Glutamatergic neuron (in vitro differentiated cells): ENCODE measurements around the gene AKR1B15. TPM values are rescaled to one million over a fixed set of nuclear protein-coding genes. Genes with fewer than 3 reads are reported as not detected.

Experiments
- DNase-seq: peaks from one replicate; pipeline ENCODE4 v3.0.0; 2022
- H3K27ac Mint-ChIP-seq: one replicate; pipeline ENCODE4 v1.8.0; 2020; ENCODE audit warnings: mild to moderate bottlenecking, mixed read lengths, inconsistent platforms; ENCODE audit not compliant: unreplicated experiment
- H3K27me3 Mint-ChIP-seq: one replicate; pipeline ENCODE4 v1.8.0; 2020; ENCODE audit warnings: mild to moderate bottlenecking, moderate library complexity, mixed read lengths, inconsistent platforms; ENCODE audit not compliant: unreplicated experiment
- H3K36me3 Mint-ChIP-seq: one replicate; pipeline ENCODE4 v1.8.0; 2020; ENCODE audit warnings: mild to moderate bottlenecking, mixed read lengths, inconsistent platforms; ENCODE audit not compliant: unreplicated experiment
- H3K4me1 Mint-ChIP-seq: one replicate; pipeline ENCODE4 v1.8.0; 2020; ENCODE audit warnings: mild to moderate bottlenecking, low read depth, mixed read lengths, inconsistent platforms; ENCODE audit not compliant: unreplicated experiment
- H3K4me3 Mint-ChIP-seq: one replicate; pipeline ENCODE4 v1.8.0; 2020; ENCODE audit warnings: mild to moderate bottlenecking, mixed read lengths, inconsistent platforms; ENCODE audit not compliant: unreplicated experiment
- H3K9me3 Mint-ChIP-seq: one replicate; pipeline ENCODE4 v1.8.0; 2020; ENCODE audit warnings: mild to moderate bottlenecking, moderate library complexity, mixed read lengths, inconsistent platforms; ENCODE audit not compliant: unreplicated experiment
- total RNA-seq: library from RNA; stranded (reverse); fragmentation: NEBNext Ultra II Directional; extraction: Animal tissue kit (Norgen Biotek cat#: 25700); gene quantifications from one replicate; pipeline ENCODE4 v1.2.1, GENCODE V29; 2021; ENCODE audit not compliant: unreplicated experiment
- TF ChIP-seq, protein P1 (sequence below): fragments of 200-600 bp; sonication (generic); IDR thresholded peaks from one replicate; pipeline ENCODE4 v1.5.0; 2021; ENCODE audit not compliant: partially characterized antibody, unreplicated experiment

Gene AKR1B15
- total RNA-seq, 1 donor from 2014 or later, result not detected

DNA sequence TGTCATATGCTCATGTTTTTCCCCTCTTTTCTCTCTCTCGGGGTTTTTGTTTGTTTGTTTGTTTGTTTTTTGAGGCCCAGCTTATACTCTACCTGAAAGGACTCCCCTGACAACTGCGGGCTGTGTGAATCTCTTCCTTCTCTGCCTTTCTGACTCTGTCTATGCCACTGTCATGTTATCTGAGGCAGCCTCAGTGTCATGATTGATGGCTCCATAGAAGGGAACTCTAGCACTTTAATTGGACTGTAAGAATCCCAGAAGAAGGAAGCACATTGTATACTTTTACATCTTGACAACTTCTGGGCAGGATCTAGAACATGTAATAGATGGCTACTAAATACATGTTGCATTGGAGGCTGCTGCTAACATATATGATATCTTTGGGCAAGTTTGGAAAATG, 25.4 kb downstream of the AKR1B15 start:
- Mint-ChIP-seq H3K27me3 (no peaks in the 10 kb centered on the region), H3K36me3 (peaks cover 10% of the 10 kb centered on the region), H3K27ac (no peak overlapping the region), H3K4me1 (no peaks in the 10 kb centered on the region), H3K4me3 (no peak overlapping the region), H3K9me3 (peaks cover 1% of the 10 kb centered on the region)
- no peak for DNase-seq
- TF ChIP-seq, protein P1, sequence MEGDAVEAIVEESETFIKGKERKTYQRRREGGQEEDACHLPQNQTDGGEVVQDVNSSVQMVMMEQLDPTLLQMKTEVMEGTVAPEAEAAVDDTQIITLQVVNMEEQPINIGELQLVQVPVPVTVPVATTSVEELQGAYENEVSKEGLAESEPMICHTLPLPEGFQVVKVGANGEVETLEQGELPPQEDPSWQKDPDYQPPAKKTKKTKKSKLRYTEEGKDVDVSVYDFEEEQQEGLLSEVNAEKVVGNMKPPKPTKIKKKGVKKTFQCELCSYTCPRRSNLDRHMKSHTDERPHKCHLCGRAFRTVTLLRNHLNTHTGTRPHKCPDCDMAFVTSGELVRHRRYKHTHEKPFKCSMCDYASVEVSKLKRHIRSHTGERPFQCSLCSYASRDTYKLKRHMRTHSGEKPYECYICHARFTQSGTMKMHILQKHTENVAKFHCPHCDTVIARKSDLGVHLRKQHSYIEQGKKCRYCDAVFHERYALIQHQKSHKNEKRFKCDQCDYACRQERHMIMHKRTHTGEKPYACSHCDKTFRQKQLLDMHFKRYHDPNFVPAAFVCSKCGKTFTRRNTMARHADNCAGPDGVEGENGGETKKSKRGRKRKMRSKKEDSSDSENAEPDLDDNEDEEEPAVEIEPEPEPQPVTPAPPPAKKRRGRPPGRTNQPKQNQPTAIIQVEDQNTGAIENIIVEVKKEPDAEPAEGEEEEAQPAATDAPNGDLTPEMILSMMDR, result no peak

DNA sequence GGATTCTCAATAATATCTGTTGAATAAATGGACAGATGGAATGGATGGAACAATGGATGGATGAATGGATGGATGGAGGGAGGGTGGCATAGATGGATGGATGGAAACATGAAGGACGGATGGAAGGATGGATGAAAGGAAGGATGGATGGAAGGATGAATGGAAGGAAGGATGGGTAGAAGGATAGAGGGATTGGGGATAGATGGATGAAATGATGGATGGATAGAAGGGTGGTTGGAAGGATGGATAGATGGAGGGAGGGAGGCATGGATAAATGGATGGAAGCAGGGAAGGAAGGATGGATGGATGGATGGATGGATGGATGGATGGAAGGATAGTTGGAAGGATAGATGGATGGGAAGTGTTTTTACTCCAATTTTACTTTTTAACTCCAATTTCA, 35.4 kb downstream of the AKR1B15 start:
- TF ChIP-seq, protein P1, result no peak
- H3K9me3 Mint-ChIP-seq, result peaks cover 2% of the 10 kb centered on the region
- H3K27me3 Mint-ChIP-seq, result peaks cover 2% of the 10 kb centered on the region
- no peaks in the 10 kb centered on the region for H3K4me1 Mint-ChIP-seq
- no peak overlapping the region for H3K4me3 Mint-ChIP-seq
- no peak overlapping the region for H3K27ac Mint-ChIP-seq
- DNase-seq, result no peak
- no peaks in the 10 kb centered on the region for H3K36me3 Mint-ChIP-seq

DNA sequence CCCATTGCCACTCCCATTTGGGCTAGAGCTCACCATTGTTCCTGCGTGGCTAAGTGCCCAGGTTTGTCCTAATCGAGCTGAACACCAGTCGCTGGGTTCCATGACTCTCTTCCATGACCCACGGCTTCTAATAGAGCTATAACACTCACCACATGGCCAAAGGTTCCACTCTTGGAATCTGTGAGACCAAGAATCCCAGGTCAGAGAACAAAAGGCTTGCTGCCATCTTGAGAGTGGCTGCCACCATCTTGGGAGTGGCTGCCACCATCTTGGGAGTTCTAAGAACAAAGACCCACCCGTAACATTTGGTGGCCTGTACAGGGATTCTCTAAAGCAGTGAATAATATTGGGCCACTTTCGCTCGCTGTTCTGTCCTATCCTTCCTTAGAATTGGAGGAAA, 37.0 kb downstream of the AKR1B15 start:
- TF ChIP-seq, protein P1, result no peak
- Mint-ChIP-seq H3K27me3 (peaks cover 2% of the 10 kb centered on the region), H3K27ac (no peak overlapping the region), H3K4me1 (no peaks in the 10 kb centered on the region), H3K36me3 (no peaks in the 10 kb centered on the region), H3K4me3 (no peak overlapping the region), H3K9me3 (peaks cover 2% of the 10 kb centered on the region)
- no peak for DNase-seq

DNA sequence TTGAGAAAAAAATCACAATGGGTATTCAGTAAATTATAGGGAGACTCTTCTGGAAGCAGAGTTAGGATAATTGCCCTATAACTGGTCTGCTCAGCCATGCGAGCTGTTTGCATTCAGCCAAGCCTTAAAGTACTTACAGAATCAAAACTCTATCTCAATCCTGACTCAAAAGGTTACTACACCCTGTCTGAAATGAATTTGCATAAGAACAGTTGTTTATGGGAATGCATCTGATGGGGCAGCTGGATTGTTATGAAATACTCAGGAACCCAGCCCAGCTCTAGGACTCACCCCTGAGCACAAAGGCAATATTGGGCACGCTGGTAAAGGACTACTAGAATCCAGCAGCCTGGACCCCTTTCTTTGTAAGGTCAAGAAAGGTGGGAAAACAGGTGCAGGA, 38.8 kb downstream of the AKR1B15 start:
- TF ChIP-seq, protein P1, result no peak
- Mint-ChIP-seq H3K27me3 (no peaks in the 10 kb centered on the region), H3K36me3 (no peaks in the 10 kb centered on the region), H3K4me1 (no peaks in the 10 kb centered on the region), H3K4me3 (no peak overlapping the region), H3K9me3 (peaks cover 2% of the 10 kb centered on the region), H3K27ac (no peak overlapping the region)
- DNase-seq, result no peak

DNA sequence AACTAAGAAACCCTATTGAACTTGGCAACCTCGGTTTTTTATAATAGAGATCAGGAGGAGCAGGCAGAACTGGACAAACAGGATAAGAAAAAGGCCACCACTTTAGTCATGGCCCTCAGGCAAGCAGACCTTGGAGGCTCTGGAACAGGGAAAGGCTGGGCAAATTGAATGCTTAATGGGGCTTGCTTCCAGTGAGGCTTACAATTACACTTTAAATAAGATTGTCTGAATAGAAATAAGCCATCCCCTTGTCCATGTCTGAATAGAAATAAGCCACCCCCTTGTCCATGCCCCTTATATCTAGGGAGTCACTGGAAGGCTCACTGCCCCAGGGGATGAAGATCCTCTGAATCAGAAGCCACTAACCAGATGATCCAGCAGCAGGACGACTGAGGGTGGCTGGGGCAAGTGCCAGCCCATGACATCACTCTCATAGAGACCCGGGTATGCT, 40.6 kb downstream of the AKR1B15 start:
- TF ChIP-seq, protein P1, result no peak
- H3K4me1 Mint-ChIP-seq, result no peaks in the 10 kb centered on the region
- DNase-seq, result no peak
- H3K27me3 Mint-ChIP-seq, result no peaks in the 10 kb centered on the region
- H3K4me3 Mint-ChIP-seq, result no peak overlapping the region
- no peaks in the 10 kb centered on the region for H3K9me3 Mint-ChIP-seq
- no peak overlapping the region for H3K27ac Mint-ChIP-seq
- H3K36me3 Mint-ChIP-seq, result peaks cover 4% of the 10 kb centered on the region
